ENCODE results near the gene FNBP1.
"Not testable (repeated sequence)": the region's sequence is repeated elsewhere in the genome, so short reads cannot be mapped to it uniquely, and the experiment has no call there.

Gene FNBP1

DNA sequence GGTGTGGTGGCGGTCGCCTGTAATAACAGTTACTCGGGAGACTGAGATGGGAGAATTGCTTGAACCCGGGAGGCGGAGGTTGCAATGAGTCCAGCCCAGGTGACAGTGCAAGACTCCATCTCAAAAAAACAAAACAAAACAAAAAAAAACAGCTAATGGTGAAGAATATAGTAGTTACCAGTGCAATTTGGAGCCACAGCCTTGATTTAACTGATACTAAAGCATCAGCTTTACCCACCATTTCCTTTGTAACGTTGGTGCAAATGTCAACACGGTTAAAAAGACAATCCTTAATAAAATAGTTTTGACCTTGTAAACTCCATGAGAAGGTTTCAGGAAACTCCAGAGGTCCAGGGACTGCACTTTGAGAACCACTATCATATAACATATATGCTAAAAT lies 41.8 kb downstream of the FNBP1 start:
- no peak for DNase-seq (ENCODE audit: extremely low read depth, low read depth)
- no peak overlapping the region for H3K4me3 ChIP-seq (replicated peaks; ENCODE audit: low read depth, low read length)
- TF ChIP-seq, protein P1, sequence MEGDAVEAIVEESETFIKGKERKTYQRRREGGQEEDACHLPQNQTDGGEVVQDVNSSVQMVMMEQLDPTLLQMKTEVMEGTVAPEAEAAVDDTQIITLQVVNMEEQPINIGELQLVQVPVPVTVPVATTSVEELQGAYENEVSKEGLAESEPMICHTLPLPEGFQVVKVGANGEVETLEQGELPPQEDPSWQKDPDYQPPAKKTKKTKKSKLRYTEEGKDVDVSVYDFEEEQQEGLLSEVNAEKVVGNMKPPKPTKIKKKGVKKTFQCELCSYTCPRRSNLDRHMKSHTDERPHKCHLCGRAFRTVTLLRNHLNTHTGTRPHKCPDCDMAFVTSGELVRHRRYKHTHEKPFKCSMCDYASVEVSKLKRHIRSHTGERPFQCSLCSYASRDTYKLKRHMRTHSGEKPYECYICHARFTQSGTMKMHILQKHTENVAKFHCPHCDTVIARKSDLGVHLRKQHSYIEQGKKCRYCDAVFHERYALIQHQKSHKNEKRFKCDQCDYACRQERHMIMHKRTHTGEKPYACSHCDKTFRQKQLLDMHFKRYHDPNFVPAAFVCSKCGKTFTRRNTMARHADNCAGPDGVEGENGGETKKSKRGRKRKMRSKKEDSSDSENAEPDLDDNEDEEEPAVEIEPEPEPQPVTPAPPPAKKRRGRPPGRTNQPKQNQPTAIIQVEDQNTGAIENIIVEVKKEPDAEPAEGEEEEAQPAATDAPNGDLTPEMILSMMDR (IDR thresholded peaks at IDR 0.05; ENCODE audit: low read depth, low read length, missing control alignments): no peak

DNA sequence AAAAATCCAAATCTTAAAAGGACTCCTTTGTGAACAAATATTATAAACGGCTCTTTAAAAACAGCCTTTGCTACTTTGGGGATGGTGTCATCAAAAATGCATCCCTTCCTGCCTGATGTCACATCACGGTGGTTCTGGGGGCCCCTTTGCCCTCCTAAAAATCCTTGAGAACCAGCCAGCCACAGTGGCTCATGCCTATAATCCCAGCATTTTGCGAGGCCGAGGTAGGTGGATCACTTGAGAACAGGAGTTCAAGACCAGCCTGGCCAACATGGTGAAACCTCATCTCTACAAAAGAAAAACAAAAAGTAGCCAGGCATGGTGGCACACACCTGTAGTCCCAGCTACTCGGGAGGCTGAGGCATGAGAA lies 43.9 kb downstream of the FNBP1 start:
- no peak overlapping the region for H3K4me3 ChIP-seq (replicated peaks; ENCODE audit: low read depth, low read length)
- no peak for DNase-seq (ENCODE audit: extremely low read depth, low read depth)
- TF ChIP-seq, protein P1 (IDR thresholded peaks at IDR 0.05; ENCODE audit: low read depth, low read length, missing control alignments): no peak

DNA sequence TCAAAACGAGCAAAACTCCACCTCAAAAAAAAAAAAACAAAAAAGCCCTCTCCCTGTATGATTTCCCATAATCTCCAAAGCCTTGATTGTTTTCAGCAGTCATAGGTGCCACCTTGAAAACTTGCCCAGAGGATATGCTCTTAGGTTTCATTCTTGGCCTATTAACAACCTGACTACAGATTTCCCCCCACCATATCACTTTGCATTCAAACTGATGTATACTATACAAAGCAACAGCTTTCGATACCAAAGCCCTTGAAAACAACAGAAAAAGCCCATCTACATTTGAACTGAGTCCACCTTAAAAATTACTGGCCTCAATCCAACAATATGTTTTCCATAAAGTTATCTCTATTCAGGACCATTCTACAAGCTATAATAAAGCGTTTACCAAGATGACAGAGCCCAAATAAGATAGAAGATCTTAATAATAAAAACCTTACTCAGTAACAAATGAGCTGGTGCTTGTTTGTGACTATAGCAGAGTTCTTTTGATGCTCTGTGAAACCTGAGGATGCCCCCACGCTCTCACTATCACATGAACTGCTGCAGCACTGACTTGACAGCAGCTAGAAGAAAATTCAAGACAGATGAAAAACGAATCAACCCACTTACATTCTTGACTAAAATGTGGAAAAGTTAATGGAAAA lies 44.4 kb downstream of the FNBP1 start:
- no peak overlapping the region for H3K4me3 ChIP-seq (replicated peaks; ENCODE audit: low read depth, low read length)
- DNase-seq (ENCODE audit: extremely low read depth, low read depth): no peak
- TF ChIP-seq, protein P1 (IDR thresholded peaks at IDR 0.05; ENCODE audit: low read depth, low read length, missing control alignments): no peak

DNA sequence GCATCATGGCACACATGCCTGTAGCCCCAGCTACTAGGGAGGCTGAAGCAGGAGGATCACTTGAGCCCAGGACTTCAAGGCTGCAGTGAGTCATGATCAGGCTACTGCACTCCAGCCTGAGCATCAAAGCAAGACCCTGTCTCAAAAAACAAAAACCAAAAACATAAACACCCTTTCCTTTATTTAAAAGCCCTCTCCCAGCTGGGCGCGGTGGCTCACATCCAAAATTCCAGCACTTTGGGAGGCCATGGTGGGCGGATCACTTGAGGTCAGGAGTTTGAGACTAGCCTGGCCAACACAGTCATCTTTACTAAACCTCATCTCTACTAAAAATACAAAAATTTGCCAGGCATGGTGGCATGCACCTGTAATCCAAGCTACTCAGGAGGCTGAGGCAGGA lies 45.3 kb downstream of the FNBP1 start:
- not testable (repeated sequence) for H3K4me3 ChIP-seq (replicated peaks; ENCODE audit: low read depth, low read length); DNase-seq (ENCODE audit: extremely low read depth, low read depth)

DNA sequence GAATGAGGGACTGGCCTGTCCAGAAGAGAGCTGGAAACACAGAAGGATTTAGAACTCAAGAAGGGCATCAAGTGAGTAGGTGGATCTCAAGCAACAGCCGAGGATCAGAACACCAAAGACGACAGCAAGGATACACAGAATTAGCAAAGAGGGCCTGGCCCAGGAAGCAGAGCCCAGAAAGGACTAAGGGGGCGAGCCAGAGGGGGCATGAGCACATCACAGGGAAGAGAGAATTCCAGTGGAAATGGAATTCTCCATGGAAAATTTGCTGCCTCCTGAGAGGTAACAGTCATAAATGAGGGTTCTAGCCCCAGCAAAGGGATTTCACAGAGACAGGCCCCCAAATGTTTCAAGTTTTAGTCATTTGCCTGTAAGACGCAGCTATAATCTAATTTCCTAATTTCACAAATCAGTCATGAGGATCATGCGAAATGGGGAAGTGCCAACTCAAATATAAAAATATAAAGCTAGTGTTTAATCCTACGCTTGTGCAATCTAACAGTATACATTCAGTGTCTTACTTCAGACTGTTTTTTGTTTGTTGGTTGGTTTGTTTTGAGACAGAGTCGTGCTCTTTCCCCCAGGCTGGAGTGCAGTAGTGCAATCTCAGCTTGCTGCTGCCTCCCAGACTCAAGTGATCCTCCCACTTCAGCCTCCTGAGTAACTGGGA lies 46.7 kb downstream of the FNBP1 start:
- no peak for DNase-seq (ENCODE audit: extremely low read depth, low read depth)
- no peak overlapping the region for H3K4me3 ChIP-seq (replicated peaks; ENCODE audit: low read depth, low read length)
- TF ChIP-seq, protein P1 (IDR thresholded peaks at IDR 0.05; ENCODE audit: low read depth, low read length, missing control alignments): no peak

DNA sequence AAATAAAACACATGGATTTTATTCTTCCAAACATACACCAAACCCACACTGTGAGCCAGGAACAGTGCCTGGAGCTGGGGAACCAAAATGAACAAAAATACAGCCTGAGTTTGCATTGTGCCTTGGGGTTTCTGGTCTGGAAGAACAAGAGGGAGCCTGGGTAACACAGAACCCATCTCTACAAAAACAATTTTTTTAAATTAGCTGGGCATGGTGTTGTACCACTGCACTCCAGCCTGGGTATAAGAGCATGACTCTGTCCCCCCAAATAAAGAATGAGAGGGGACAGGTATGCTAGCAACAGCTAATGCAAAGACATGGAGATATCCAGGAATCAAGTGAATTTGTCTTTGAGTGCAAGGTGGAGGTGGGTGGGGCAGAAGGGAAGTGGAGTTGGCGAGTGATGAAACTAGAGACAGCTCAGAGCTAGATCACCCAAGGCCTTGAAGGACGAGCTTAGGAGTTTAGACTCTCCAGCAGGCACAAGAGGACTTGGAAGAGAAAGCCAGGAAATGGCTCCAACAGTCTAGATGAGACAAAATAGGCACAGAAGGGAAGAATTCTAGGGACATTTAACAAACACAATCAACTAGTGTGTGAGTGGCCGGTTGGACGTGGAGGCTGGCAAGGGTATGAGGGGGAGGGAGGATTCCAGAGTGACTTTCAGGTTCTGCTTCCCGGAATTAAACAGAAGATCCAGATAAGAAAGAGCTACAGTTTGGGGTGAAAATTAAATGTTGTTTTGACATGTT lies 47.4 kb downstream of the FNBP1 start:
- DNase-seq (ENCODE audit: extremely low read depth, low read depth): no peak
- TF ChIP-seq, protein P1 (IDR thresholded peaks at IDR 0.05; ENCODE audit: low read depth, low read length, missing control alignments): no peak
- no peak overlapping the region for H3K4me3 ChIP-seq (replicated peaks; ENCODE audit: low read depth, low read length)

DNA sequence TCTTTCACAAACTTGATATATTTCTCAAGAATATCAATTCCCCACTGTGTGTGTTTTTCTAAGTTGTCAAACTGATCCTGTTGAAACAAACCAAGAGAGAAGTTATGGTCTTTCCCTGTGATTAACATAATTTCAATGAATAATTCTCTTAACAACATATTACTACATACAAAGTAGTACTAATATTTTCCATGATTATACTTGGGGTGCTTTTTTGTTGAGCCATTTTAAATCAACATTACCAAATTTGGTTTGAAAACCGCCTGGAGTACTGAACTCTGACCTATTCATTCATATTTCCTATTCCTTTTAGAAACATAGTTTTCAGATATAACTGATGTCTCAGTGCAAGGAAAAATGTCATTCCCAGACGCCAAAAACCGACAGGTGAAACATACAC lies 48.1 kb downstream of the FNBP1 start:
- no peak for DNase-seq (ENCODE audit: extremely low read depth, low read depth)
- TF ChIP-seq, protein P1 (IDR thresholded peaks at IDR 0.05; ENCODE audit: low read depth, low read length, missing control alignments): no peak
- H3K4me3 ChIP-seq (replicated peaks; ENCODE audit: low read depth, low read length): no peak overlapping the region

DNA sequence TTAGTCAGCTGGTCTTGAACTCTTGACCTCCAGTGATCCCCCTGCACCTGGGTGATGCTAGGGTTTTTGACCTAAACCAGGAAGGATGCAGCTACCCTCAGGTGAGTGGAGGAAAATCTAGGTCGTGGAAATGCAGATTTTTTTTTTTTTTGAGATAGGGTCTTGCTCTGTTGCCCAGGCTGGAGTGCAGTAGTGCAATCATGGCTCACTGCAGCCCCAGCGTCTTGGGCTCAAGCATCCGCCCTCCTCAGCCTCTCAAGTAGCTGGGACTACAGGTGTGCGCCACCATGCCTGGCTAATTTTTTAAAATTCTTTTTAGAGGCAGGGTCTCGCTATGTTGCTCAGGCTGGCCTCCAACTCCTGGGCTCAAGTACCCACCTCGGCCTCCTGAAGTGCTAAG lies 51.9 kb downstream of the FNBP1 start:
- H3K4me3 ChIP-seq (replicated peaks; ENCODE audit: low read depth, low read length): not testable (repeated sequence)

More for the DNA sequence above, 51.9 kb downstream of the FNBP1 start:
- DNase-seq (ENCODE audit: extremely low read depth, low read depth): not testable (repeated sequence)
